ENCODE data around the gene ADAMTSL3.

DNA sequence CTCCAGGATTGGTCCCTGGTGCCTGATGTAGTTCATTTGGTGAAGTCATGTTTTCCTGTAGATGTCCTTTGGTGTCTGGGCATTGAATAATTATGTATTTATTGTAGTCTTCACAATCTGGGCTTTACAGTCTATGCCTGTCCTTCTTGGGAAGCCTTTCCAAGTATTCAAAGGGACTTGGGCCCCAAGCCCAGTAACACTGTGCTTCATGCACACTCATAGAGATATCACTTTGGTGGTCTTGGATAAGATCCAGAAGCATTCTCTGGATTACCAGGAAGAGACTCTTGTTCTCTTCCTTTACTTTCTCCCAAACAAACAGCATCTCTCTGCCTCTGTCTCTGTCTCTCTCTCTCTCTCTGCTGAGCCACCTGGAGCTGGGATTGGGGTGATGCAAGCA is 300.6 kb downstream of the ADAMTSL3 start:
- TF ChIP-seq POLR2A (IDR thresholded peaks at IDR 0.05; ENCODE audit: low read length) (no peak), GATA1 (IDR thresholded peaks at IDR 0.05; ENCODE audit: low read depth, low read length) (no peak)

All from erythroblast (primary cell).